HCT116 (cell line): ENCODE results near the gene C3orf52. TPM values are rescaled to one million over a fixed set of nuclear protein-coding genes. Genes with fewer than 3 reads are reported as not detected.

Experiments used
- ATAC-seq: fragments of 200-7000 bp; cut with Tn5 transposase; 2 replicates; pipeline ENCODE4 v1.9.1; 2020; ENCODE audit warnings: mild to moderate bottlenecking, moderate library complexity
- BruUV-seq: library from RNA; stranded (reverse); fragments of 400-500 nt; replicated peaks from 2 replicates; lab custom pipeline; 2021; lab: Mats Ljungman, UMichigan
- CTCF ChIA-PET: fragments of 300-600 bp; sonication (Branson Sonifier 250); formaldehyde crosslinking; loops from one replicate; lab custom pipeline; 2021; ENCODE audit warnings: antibody characterized with exemption; lab: Charles Lee
- POLR2A ChIA-PET: fragments of 300-600, 350-600 bp; sonication (Branson Sonifier 250); formaldehyde crosslinking; loops from one replicate; lab custom pipeline; 2021; ENCODE audit warnings: antibody characterized with exemption; lab: Charles Lee
- RAD21 ChIA-PET, 2 experiments: fragments of 300-600 bp; sonication (Branson Sonifier 250); formaldehyde crosslinking; loops; one replicate each; lab custom pipeline; 2023; ENCODE audit warnings: low total read pairs in 2 of 2; ENCODE audit not compliant: uncharacterized antibody in 2 of 2, unreplicated experiment in 2 of 2, low non-redundant PET in 1 of 2; lab: Charles Lee
- DNase-seq: peaks from one replicate; pipeline ENCODE4 v3.0.0-alpha.2; 2010; ENCODE audit warnings: low read depth, low spot score
- H2AFZ ChIP-seq: fragments of 200-600 bp; shearing (Covaris generic), sonication (generic); 2 replicates; pipeline ENCODE4 v1.6.1; 2017; ENCODE audit warnings: low read depth, mixed run types, mixed read lengths, antibody characterized with exemption, low read length; ENCODE audit not compliant: poor library complexity, severe bottlenecking
- H3K27ac ChIP-seq: 2 replicates; pipeline ENCODE4 v1.5.1; 2012; ENCODE audit warnings: low read depth, low read length
- H3K27me3 ChIP-seq: fragments of 200-600 bp; sonication (generic); 2 replicates; pipeline ENCODE4 v1.6.1; 2016; ENCODE audit warnings: mixed run types, low read length, mixed read lengths; ENCODE audit not compliant: insufficient read depth
- H3K36me3 ChIP-seq, 2 experiments: fragments of 200-500 bp in 1 of 2; fragments of 200-600 bp in 1 of 2; sonication (Bioruptor generic) in 1 of 2; sonication (generic) in 1 of 2; 2 replicates each; pipeline versions ENCODE4 v1.5.1 to v1.6.1; 2014 to 2016; ENCODE audit warnings: low read length in 2 of 2, inconsistent platforms in 1 of 2, mixed read lengths in 1 of 2, mixed run types in 1 of 2; ENCODE audit not compliant: insufficient read depth in 2 of 2, control insufficient read depth in 1 of 2
- H3K4me1 ChIP-seq, 2 experiments: fragments of 200-600 bp in 1 of 2; sonication (generic) in 1 of 2; 2 replicates each; pipeline versions ENCODE4 v1.5.1 to v1.6.1; 2012 to 2017; ENCODE audit warnings: low read length in 2 of 2, inconsistent platforms in 1 of 2, mild to moderate bottlenecking in 1 of 2, mixed read lengths in 1 of 2, mixed run types in 1 of 2, moderate library complexity in 1 of 2; ENCODE audit not compliant: insufficient read depth in 2 of 2, control insufficient read depth in 1 of 2
- H3K4me2 ChIP-seq: fragments of 200-600 bp; sonication (generic); 2 replicates; pipeline ENCODE4 v1.6.1; 2017; ENCODE audit warnings: mixed run types, low read length, mixed read lengths
- H3K4me3 ChIP-seq, 2 experiments: fragments of 200-600 bp in 1 of 2; sonication (generic) in 1 of 2; replicated peaks in 1 of 2; 2 replicates each; pipeline ENCODE4 v1.5.1; 2011 to 2016; ENCODE audit warnings: low read length in 2 of 2, control low read depth in 1 of 2, low read depth in 1 of 2, mild to moderate bottlenecking in 1 of 2, mixed read lengths in 1 of 2, mixed run types in 1 of 2
- H3K79me2 ChIP-seq: fragments of 200-600 bp; sonication (generic); 2 replicates; pipeline ENCODE4 v1.6.1; 2017; ENCODE audit warnings: mild to moderate bottlenecking, mixed run types, low read length, moderate library complexity, mixed read lengths; ENCODE audit not compliant: insufficient read depth
- H3K9ac ChIP-seq: fragments of 200-600 bp; sonication (generic); 2 replicates; pipeline ENCODE4 v1.6.1; 2016; ENCODE audit warnings: low read length, mixed read lengths
- H3K9me2 ChIP-seq: fragments of 200-600 bp; sonication (generic), shearing (Covaris generic); 2 replicates; pipeline ENCODE4 v1.6.1; 2017; ENCODE audit warnings: mixed run types, mild to moderate bottlenecking, moderate library complexity; ENCODE audit not compliant: insufficient read depth
- H3K9me3 ChIP-seq, 2 experiments: fragments of 200-500 bp in 1 of 2; fragments of 200-600 bp in 1 of 2; sonication (Bioruptor generic) in 1 of 2; sonication (generic) in 1 of 2; 2 replicates each; pipeline ENCODE4 v1.6.1; 2014 to 2017; ENCODE audit warnings: low read length in 2 of 2, mixed read lengths in 2 of 2, inconsistent platforms in 1 of 2, low read depth in 1 of 2, mild to moderate bottlenecking in 1 of 2, mixed run types in 1 of 2, moderate library complexity in 1 of 2; ENCODE audit not compliant: control insufficient read depth in 1 of 2, insufficient read depth in 1 of 2
- H4K20me1 ChIP-seq: fragments of 200-600 bp; sonication (generic), shearing (Covaris generic); 2 replicates; pipeline ENCODE4 v1.6.1; 2017; ENCODE audit warnings: mixed run types, mild to moderate bottlenecking, moderate library complexity; ENCODE audit not compliant: insufficient read depth
- CBX3 ChIP-seq: IDR thresholded peaks from 2 replicates; pipeline ENCODE4 v1.6.1; 2012; ENCODE audit warnings: low read depth
- ELF1 ChIP-seq: IDR thresholded peaks from 2 replicates; pipeline ENCODE4 v1.6.1; 2012; ENCODE audit warnings: low read depth, borderline replicate concordance
- EZH2 ChIP-seq: fragments of 200-600 bp; sonication (generic); IDR thresholded peaks from 2 replicates; pipeline ENCODE4 v1.6.1; 2017; ENCODE audit warnings: antibody characterized with exemption, mixed run types
- EZH2phosphoT487 ChIP-seq: fragments of 200-600 bp; IDR thresholded peaks from 2 replicates; pipeline ENCODE4 v1.6.1; 2018; ENCODE audit warnings: antibody characterized with exemption, borderline replicate concordance
- JUND ChIP-seq: IDR thresholded peaks from 2 replicates; pipeline ENCODE4 v1.6.1; 2012
- RAD21 ChIP-seq: IDR thresholded peaks from 2 replicates; pipeline ENCODE4 v1.6.1; 2012; ENCODE audit warnings: low read depth, mild to moderate bottlenecking
- SIN3A ChIP-seq: IDR thresholded peaks from 2 replicates; pipeline ENCODE4 v1.6.1; 2012; ENCODE audit warnings: low read depth
- SRF ChIP-seq: IDR thresholded peaks from 2 replicates; pipeline ENCODE4 v1.6.1; 2012; ENCODE audit warnings: low read depth
- ZFX ChIP-seq: fragments of 450-650 bp; IDR thresholded peaks from 2 replicates; pipeline ENCODE4 v1.6.1; 2017
- ZNF274 ChIP-seq: fragments of 200-500 bp; sonication (Bioruptor generic); IDR thresholded peaks from 2 replicates; pipeline ENCODE4 v1.6.1; 2014; ENCODE audit warnings: mild to moderate bottlenecking, low read depth, low read length, inconsistent platforms
- intact Hi-C: fragments of 100-400 bp; cut with micrococcal nuclease; formaldehyde crosslinking; loops from 2 replicates; pipeline ENCODE4 v1.10.0; 2022
- total RNA-seq: library from RNA; stranded (reverse); gene quantifications from one replicate; pipeline ENCODE4 v1.2.1, GENCODE V29; 2021; ENCODE audit not compliant: unreplicated experiment
- TF ChIP-seq, protein P1 (sequence below): IDR thresholded peaks from 2 replicates; pipeline ENCODE4 v1.6.1; 2012; ENCODE audit warnings: low read depth

The C3orf52 gene
- total RNA-seq, 1 experiment from 2014 or later = 14.3 TPM

DNA sequence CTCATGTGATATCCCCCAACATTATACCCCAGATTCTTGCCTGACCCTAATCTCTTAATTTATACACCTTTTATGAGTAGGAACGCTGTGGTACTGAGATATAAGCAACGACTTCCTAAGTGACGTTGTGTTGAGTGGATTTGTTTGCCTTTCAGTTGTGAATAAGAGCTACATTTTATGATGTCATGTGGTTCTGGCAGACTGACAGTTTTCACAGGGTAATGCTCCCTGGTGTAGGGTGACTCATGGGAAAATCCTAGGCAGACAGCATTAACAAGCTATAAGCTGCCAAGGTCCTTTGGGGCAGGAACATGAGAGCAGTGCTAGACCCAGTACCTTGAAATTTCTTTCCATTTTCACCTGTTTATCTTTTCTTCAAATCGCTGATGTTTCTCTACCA lies 11.2 kb downstream of the C3orf52 start (continued):
- TF ChIP-seq CBX3 (peak; percentile 77), ZFX (no peak), EZH2 (no peak), JUND (peak; percentile 81), SIN3A (peak; percentile 67; the same call in 1 of the 2 replicates), ELF1 (no peak)
- TF ChIP-seq, protein P1, sequence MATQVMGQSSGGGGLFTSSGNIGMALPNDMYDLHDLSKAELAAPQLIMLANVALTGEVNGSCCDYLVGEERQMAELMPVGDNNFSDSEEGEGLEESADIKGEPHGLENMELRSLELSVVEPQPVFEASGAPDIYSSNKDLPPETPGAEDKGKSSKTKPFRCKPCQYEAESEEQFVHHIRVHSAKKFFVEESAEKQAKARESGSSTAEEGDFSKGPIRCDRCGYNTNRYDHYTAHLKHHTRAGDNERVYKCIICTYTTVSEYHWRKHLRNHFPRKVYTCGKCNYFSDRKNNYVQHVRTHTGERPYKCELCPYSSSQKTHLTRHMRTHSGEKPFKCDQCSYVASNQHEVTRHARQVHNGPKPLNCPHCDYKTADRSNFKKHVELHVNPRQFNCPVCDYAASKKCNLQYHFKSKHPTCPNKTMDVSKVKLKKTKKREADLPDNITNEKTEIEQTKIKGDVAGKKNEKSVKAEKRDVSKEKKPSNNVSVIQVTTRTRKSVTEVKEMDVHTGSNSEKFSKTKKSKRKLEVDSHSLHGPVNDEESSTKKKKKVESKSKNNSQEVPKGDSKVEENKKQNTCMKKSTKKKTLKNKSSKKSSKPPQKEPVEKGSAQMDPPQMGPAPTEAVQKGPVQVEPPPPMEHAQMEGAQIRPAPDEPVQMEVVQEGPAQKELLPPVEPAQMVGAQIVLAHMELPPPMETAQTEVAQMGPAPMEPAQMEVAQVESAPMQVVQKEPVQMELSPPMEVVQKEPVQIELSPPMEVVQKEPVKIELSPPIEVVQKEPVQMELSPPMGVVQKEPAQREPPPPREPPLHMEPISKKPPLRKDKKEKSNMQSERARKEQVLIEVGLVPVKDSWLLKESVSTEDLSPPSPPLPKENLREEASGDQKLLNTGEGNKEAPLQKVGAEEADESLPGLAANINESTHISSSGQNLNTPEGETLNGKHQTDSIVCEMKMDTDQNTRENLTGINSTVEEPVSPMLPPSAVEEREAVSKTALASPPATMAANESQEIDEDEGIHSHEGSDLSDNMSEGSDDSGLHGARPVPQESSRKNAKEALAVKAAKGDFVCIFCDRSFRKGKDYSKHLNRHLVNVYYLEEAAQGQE = no peak

DNA sequence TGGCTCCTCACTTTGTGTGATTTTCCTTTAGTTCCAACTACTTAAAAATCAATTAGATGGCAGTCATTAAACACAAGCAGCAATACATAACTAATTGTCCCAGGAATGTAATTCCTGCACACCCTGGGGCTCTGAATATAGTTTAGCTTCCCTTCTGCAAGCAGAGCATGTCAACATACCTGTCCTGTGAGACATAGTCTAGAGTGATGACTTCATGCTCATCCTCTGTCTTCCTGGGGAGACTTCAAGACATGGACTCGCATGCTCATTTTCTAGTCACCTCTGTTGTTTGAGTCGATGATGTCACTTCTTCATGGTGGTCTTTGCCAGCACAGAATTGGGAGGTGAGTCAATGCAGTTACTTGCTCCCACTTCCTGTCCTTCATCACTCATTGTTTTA lies 15.7 kb downstream of the C3orf52 start:
- H3K27ac ChIP-seq = no peak overlapping the region
- no peak overlapping the region for H3K4me2 ChIP-seq
- ATAC-seq = no peak
- intact Hi-C loops = no loop called here
- H3K9me3 ChIP-seq = no peaks in the 10 kb centered on the region
- CTCF ChIA-PET = interaction anchor here (2.0 kb wide), 1 partner anchor 10 kb away, joined by 9 read pairs; no protein-coding TSS in a partner anchor
- TF ChIP-seq EZH2phosphoT487 (no peak), SIN3A (no peak), SRF (no peak), ZNF274 (no peak), RAD21 (no peak)
- H3K79me2 ChIP-seq = peaks cover 37% of the 10 kb centered on the region
- H3K27me3 ChIP-seq = no peaks in the 10 kb centered on the region
- H2AFZ ChIP-seq = no peak overlapping the region
- H3K9ac ChIP-seq = no peak overlapping the region
- POLR2A ChIA-PET = no interaction called here
- H3K4me1 ChIP-seq = peaks cover 4 to 19% of the 10 kb centered on the region in 2 experiments
- no peak overlapping the region for H3K4me3 ChIP-seq
- no peaks in the 10 kb centered on the region for H4K20me1 ChIP-seq
- BruUV-seq = no TSS peak
- H3K36me3 ChIP-seq = peaks cover 5 to 6% of the 10 kb centered on the region in 2 experiments; a peak in 1 of 4 replicates
- H3K9me2 ChIP-seq = no peaks in the 10 kb centered on the region
- DNase-seq = no peak
- RAD21 ChIA-PET = no interaction called here
